NCI-H1048 (cell line): Measurements from ENCODE around the gene LIPT1.
"Not testable (repeated sequence)": the region's sequence is repeated elsewhere in the genome, so short reads cannot be mapped to it uniquely, and the experiment has no call there.

ENCODE experiments used
- DNase-seq: peaks from one replicate; lab custom pipeline; 2025; lab: John Stamatoyannopoulos, UW

The LIPT1 gene

DNA sequence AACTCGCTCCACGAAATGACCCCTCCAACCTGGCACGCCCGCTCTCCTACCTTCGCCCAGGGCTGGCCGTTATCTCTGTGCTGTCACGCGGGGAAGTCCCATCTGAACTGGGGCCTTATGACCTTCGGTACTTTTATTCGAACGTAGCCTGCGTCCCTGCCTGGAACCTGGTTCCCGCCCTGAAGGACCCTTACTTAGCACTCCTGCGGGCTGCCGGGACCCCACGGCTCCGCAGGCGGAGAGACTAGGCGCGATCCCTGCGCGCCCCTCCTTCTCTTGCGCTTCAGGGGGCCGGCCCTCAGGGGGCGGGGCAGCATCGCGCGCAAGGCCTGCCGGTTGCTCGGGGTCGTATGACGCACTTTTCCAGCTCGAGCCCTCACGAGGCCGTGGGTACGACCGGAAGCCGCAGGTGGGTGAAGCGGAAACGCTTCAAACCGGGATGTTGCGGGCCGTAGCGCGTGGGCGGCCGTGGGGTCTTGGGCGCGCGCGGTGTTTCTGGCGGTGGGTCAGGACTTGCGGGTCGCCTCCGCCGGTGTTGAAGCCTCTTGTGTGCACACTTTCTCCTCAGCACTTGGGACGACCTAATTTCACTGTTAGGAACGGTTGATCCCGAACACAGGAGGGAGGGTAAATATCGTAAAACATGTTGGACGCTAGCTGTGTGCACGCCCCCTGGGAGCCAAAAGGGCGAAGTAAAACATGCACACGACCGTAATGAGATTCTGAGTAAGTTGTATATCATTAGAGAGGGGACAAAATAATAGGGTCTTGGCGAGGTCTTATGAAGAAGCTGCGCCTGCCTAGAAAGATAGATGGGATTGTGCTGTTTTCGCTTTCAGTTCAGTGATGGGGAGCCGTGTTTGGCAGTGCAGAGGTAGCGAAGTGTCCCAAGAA lies at the start of gene LIPT1, which contains the start of gene TSGA10:
TSS of gene LIPT1 (plus strand) at position 325 of the 894 bp plus-strand sequence. CDS start 6,991 bp downstream, outside the sequence.
TSS of gene TSGA10 (minus strand) at position 300 of the 894 bp plus-strand sequence. CDS start 45,503 bp downstream, outside the sequence.
- peak; percentile 81 for DNase-seq

DNA sequence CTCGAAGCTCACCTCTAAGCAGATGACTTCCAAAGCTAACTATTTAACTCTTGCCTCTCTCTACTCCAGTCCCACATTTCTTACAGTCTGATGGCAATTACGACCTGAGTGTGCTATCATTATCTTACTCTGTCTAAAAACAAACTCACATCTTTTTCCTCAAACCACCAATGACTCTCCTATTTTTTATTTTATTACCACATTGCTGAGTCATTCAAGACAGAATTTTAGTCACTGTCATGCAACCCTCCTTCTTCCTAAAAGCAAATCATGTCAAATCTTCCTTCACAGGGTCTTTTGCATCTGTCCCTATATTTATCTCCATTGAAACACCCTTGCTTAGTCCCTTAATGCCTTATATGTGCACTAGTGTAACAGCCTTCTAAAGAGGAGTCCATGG lies 47.9 kb upstream of the LIPT1 start:
- DNase-seq: no peak

- no peak for DNase-seq
Measured at GRCh38 chr2:99111236-99111635, 43.5 kb upstream of the LIPT1 start.

GRCh38 chr2:99111945-99112344 lies 42.8 kb upstream of the LIPT1 start:
- DNase-seq: no peak

DNA sequence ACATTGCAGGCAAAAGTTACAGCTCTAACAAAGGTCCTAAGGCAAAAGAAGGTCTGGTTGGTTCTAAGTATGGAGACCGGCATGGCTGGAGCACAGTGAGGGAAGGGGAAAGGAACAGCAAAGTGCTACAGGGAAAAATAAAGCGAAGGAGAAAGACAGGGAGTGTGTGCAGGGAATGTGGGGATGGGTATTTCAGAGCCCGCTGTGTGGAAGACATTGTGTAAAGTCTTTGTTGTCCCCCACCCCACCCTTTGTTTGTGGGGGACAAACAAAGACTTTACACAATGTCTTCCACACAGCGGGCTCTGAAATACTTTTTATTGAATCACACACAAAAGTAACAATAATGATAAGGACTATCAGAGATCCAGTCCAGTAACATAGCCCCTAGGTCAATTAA lies 42.1 kb upstream of the LIPT1 start:
- DNase-seq: no peak

- DNase-seq: no peak
Measured at GRCh38 chr2:99127981-99128380, 26.8 kb upstream of the LIPT1 start.

DNA sequence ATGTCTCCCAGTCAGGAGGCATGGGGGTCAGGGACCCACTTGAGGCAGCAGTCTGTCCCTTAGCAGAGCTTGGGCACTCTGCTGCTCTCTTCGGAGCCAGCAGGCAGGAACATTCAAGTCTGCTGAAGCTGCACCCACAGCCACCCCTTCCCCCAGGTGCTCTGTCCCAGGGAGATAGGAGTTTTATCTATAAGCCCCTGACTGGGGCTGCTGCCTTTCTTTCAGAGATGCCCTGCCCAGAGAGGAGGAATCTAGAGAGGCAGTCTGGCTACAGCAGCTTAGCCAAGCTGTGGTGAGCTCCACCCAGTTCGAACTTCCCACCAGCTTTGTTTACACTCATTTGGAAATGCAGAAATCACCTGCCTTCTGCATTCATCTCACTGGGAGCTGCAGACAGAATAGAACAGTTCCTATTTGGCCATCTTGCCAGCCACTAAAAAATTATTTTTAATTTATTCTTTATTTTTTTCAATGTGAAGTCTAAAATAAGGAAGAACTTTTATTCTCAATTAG lies 19.7 kb upstream of the LIPT1 start:
- not testable (repeated sequence) for DNase-seq

DNA sequence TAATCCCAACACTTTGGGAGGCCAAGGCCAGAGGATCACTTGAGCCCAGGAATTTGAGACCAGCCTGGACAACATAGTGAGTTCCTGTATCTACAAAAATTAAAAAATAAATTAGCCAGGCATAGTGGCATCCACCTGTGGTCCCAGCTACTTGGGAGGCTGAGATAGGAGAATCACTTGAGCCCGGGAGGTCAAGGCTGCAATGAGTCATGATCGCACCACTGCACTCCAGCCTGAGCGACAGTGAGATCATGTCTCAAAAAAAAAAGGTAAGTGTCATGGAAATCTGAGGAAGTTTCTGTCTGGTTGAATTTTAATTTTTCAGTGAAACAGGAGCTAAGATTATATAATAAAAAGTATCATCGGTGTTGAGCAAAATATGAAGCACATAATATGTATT lies 15.8 kb upstream of the LIPT1 start:
- no peak for DNase-seq

DNA sequence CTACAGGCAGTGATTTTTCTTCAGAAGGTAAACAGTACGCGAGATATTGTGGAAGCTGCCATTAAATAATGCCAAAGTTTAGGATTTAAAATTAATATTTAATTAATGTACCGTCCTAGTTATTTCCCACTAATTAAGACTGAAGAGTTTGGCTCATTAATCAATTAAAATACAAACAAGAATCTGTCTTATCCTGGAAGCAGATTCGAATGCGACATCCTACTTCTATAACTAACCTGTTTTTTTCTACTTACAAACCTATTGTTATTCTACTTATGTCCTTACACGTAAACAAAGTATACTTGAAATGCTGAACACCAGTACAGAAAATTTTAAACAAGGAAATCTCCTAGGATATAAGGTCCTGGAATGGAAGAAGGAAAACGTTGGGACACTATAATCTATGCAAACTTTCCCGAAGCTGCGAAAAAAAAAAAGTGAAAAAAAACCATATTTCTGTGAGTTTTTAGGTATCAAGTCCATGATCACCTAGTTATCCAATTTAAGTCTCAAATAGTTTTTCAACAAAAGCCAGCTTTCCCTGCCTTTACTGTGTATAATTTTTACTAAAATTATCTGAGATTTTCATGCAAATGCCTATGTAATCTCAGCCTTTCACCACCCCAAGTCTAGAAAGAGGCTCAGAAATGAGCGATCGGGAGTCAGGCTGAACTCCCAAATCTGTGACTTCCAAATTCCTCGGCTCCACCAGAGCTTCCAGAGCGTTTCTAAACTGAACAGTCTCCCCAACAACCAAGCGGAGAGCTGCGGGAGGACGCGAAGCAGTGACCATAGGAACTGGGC lies 14.5 kb upstream of the LIPT1 start:
- no peak for DNase-seq

GRCh38 chr2:99140860-99141109 lies 14.0 kb upstream of the LIPT1 start:
- DNase-seq: no peak

GRCh38 chr2:99141110-99142108 lies 13.4 kb upstream of the LIPT1 start, which contains the start of gene C2orf15:
Gene C2orf15 (plus strand): TSS chr2:99141707. CDS start chr2:99150559, 8,852 bp downstream.
- peak; percentile 93 for DNase-seq

GRCh38 chr2:99150706-99151105 lies 4.1 kb upstream of the LIPT1 start:
- DNase-seq: no peak

DNA sequence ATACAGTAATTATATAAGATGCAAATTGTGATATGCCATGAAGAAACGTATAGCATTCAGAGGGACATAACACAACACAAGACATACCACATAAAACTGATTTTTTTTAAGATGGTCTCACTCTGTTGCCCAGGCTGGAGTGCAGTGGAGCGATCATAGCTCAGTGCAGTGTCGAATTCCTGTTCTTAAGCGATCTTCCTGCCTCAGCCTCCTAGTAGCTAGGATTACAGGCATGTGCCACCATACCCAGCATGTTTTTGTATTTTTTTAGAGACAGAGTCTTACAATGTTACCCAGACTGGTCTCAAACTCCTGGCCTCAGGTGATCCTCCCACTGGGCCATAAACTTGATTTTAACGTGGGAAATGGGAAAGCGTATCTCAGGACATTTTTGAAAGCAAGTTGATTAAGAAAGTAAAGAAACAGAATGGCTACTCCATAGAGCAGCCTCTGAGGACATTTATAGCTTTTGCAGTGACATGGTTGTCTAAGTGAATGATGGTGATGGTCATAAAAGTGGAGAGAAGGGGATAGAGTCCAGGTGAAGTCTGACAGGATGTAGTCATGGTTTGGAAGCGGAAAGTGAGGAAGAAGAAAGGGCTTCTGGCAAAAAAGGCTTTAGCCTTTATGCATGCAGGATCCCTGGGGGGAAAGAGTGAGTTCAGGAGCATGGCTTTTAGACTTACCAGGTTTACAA lies 2.4 kb upstream of the LIPT1 start:
- no peak for DNase-seq

GRCh38 chr2:99153921-99154604 lies 704 bp upstream of the LIPT1 start:
- no peak for DNase-seq

DNA sequence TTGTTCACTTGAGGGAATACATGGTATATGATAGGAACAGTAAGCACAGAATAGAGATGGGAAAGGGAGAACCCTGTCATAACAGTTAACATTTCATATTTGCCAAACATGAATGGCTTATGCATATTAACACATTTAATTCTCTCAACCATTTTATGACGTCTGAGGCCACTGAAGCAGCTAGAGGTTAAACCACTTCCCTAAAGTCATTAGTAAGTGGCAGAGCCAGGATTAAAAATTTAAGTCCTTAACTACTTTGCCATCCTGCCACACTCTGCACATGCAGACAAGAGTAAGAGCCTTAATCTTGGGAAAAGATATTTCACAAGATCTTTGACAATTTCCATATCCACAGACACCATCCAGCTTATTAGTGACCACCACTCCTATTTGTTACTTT lies 2.1 kb downstream of the LIPT1 start:
- DNase-seq: no peak

DNA sequence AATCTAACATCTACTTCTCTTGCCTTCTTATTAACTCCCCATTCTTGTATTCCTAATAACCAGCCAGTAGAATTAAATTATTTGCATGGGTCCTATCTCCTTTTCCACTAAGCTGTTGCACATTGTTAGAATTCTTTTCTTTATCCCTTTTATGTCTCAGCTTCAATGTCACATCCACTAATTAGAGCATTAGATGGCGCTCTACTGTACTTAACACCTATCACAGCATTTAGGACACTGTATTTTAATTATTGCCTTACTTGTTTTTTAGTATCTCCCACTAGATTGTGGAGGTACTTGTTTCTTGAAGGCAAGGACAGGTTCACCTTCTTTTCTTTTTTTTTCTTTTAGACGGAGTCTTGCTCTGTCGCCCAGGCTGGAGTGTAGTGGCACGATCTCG lies 3.8 kb downstream of the LIPT1 start:
- no peak for DNase-seq

- no peak for DNase-seq
Measured at GRCh38 chr2:99159594-99159993, 4.8 kb downstream of the LIPT1 start.

- no peak for DNase-seq
Measured at GRCh38 chr2:99166218-99166617, 11.5 kb downstream of the LIPT1 start.

GRCh38 chr2:99169534-99169933 lies 14.8 kb downstream of the LIPT1 start:
- no peak for DNase-seq

DNA sequence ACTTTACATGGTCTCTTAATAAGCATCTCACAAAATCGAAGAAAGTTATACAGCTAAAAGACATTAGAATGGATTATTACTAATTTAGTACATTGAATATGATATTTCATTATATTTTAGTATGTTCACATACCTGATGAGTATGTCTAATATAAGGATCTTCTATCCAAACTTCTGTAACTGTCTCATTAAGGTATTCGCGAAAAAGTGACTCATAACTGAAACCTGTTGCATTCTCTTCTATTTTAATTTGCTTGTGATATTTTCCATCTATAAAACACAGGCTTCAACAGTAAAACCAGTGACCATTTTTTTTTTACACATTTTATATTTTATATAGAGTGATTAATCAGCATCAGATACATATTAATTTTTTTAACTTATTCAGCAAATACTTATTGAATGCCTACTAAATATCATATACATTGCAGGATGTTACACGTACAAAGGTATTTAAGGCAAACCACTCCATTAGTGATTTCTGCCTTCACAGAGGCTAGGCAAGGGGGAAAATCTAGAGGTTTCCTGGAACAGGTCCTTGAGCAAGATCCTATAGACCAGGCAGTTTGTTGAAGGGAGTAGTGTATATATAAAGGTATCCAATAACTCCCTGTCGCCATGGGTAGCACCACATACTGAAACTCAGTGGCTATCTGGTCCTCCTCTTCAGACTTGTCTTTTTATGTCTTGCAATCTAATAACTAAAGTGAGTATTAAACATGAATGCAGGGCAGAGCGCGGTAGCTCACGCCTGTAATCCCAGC lies 16.8 kb downstream of the LIPT1 start:
- no peak for DNase-seq
